ENCODE results near the gene UBQLNL. TPM values are rescaled to one million over a fixed set of nuclear protein-coding genes. Genes with fewer than 3 reads are reported as not detected.

UBQLNL gene
- polyA plus RNA-seq, 2 of the 4 experiments (the other 2 are of a cell fraction), result 0.06 to 0.41 TPM

- 10% methylated on average over 2 of the region's 2 CpGs for WGBS (ENCODE audit: missing lambda C conversion rate)
- Histone ChIP-seq H3K9me3 (no peaks in the 10 kb centered on the region), H3K4me1 (no peaks in the 10 kb centered on the region), H3K27ac (no peak overlapping the region), H3K4me2 (no peak overlapping the region), H3K4me3 (no peak overlapping the region)
- ChIA-PET CTCF (interaction anchor here (1.2 kb wide), 1 partner anchor 10 kb away, joined by 3 read pairs; no protein-coding TSS in a partner anchor), POLR2A (no interaction called here)
- ATAC-seq (no peak), DNase-seq (ENCODE audit: low read depth in 1 of 2, low spot score in 1 of 2) (no peak), FAIRE-seq (no peak)
- TF ChIP-seq TP53 (CRISPR knock-in tag; IDR thresholded peaks at IDR 0.05) (no peak), MYC (IDR thresholded peaks at IDR 0.05; ENCODE audit: borderline replicate concordance, low read length) (no peak), KDM1A (IDR thresholded peaks at IDR 0.05; ENCODE audit: low read depth) (no peak), CHD2 (IDR thresholded peaks at IDR 0.05; ENCODE audit: low read length, partially characterized antibody) (no peak), RARB (CRISPR knock-in tag; IDR thresholded peaks at IDR 0.05) (no peak), PHF8 (IDR thresholded peaks at IDR 0.05; ENCODE audit: borderline replicate concordance, low read depth) (no peak), CTCF (IDR thresholded peaks at IDR 0.05) (no peak), RCOR1 (IDR thresholded peaks at IDR 0.05; ENCODE audit: low read depth, low read length) (no peak), HOXA7 (CRISPR knock-in tag; IDR thresholded peaks at IDR 0.05) (no peak), TFCP2L1 (CRISPR knock-in tag; IDR thresholded peaks at IDR 0.05) (no peak), RAD21 (conservative IDR thresholded peaks at IDR 0.05 in 1 of 2, IDR thresholded peaks at IDR 0.05 in 1 of 2) (no peak), FOSL2 (IDR thresholded peaks at IDR 0.05) (no peak), FOSL2 (CRISPR knock-in tag; IDR thresholded peaks at IDR 0.05) (no peak), ZC3H11A (IDR thresholded peaks at IDR 0.05) (no peak), ZSCAN20 (CRISPR knock-in tag; IDR thresholded peaks at IDR 0.05) (no peak), KDM5A (IDR thresholded peaks at IDR 0.05) (no peak), NR3C1 (IDR thresholded peaks at IDR 0.05) (no peak)
- TF ChIP-seq, protein P1, sequence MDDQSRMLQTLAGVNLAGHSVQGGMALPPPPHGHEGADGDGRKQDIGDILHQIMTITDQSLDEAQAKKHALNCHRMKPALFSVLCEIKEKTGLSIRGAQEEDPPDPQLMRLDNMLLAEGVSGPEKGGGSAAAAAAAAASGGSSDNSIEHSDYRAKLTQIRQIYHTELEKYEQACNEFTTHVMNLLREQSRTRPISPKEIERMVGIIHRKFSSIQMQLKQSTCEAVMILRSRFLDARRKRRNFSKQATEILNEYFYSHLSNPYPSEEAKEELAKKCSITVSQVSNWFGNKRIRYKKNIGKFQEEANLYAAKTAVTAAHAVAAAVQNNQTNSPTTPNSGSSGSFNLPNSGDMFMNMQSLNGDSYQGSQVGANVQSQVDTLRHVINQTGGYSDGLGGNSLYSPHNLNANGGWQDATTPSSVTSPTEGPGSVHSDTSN (IDR thresholded peaks at IDR 0.05), result no peak
- TF ChIP-seq, protein P2, sequence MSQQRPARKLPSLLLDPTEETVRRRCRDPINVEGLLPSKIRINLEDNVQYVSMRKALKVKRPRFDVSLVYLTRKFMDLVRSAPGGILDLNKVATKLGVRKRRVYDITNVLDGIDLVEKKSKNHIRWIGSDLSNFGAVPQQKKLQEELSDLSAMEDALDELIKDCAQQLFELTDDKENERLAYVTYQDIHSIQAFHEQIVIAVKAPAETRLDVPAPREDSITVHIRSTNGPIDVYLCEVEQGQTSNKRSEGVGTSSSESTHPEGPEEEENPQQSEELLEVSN (IDR thresholded peaks at IDR 0.05; ENCODE audit: borderline replicate concordance, low read depth), result no peak
- TF ChIP-seq, protein P3, sequence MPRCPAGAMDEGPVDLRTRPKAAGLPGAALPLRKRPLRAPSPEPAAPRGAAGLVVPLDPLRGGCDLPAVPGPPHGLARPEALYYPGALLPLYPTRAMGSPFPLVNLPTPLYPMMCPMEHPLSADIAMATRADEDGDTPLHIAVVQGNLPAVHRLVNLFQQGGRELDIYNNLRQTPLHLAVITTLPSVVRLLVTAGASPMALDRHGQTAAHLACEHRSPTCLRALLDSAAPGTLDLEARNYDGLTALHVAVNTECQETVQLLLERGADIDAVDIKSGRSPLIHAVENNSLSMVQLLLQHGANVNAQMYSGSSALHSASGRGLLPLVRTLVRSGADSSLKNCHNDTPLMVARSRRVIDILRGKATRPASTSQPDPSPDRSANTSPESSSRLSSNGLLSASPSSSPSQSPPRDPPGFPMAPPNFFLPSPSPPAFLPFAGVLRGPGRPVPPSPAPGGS (IDR thresholded peaks at IDR 0.05), result no peak
These were observed 16.8 kb downstream of the UBQLNL start for GRCh38 chr11:5499671-5500070.

- no peaks in the 10 kb centered on the region for H3K4me1 ChIP-seq
- no peaks in the 10 kb centered on the region for H3K9me3 ChIP-seq
- ChIA-PET POLR2A (no interaction called here), CTCF (interaction anchor here (1.4 kb wide), 1 partner anchor 9 kb away, joined by 3 read pairs; no protein-coding TSS in a partner anchor)
- no peak for DNase-seq (ENCODE audit: low read depth in 1 of 2, low spot score in 1 of 2)
- H3K4me2 ChIP-seq, result no peak overlapping the region
- FAIRE-seq, result no peak
- no peak overlapping the region for H3K4me3 ChIP-seq
- 21% methylated on average over 5 of the region's 5 CpGs for WGBS (ENCODE audit: missing lambda C conversion rate)
- no peak for ATAC-seq
- no peak overlapping the region for H3K27ac ChIP-seq
- TF ChIP-seq, protein P3 (IDR thresholded peaks at IDR 0.05), result no peak
- TF ChIP-seq JUN (IDR thresholded peaks at IDR 0.05) (no peak), BHLHE40 (IDR thresholded peaks at IDR 0.05; ENCODE audit: low read depth, low read length) (no peak), RNF2 (IDR thresholded peaks at IDR 0.05; ENCODE audit: borderline replicate concordance, low read depth) (no peak), SMC3 (IDR thresholded peaks at IDR 0.05) (no peak), FOXS1 (CRISPR knock-in tag; IDR thresholded peaks at IDR 0.05) (no peak), JUNB (IDR thresholded peaks at IDR 0.05) (no peak), ATOH8 (CRISPR knock-in tag; IDR thresholded peaks at IDR 0.05; ENCODE audit: low read depth) (no peak), FOSB (CRISPR knock-in tag; IDR thresholded peaks at IDR 0.05) (no peak), ZSCAN20 (CRISPR knock-in tag; IDR thresholded peaks at IDR 0.05) (no peak)
- TF ChIP-seq, protein P1 (IDR thresholded peaks at IDR 0.05), result no peak
These were observed 26.7 kb downstream of the UBQLNL start for GRCh38 chr11:5489576-5490357.
